Stomach (tissue), 9 donors: ENCODE data around the gene RASD1. TPM values are rescaled to one million over a fixed set of nuclear protein-coding genes. Genes with fewer than 3 reads are reported as not detected.
A peak's percentile ranks its signal among the peaks of the same experiment; 100 is the strongest.

Experiments
- DNase-seq, 2 donors: peaks; one replicate each; pipeline versions ENCODE4 v3.0.0 to v3.0.0-alpha.2; 2013 to 2019
- H3K27ac ChIP-seq, 5 donors: fragments of 200-600 bp in 4 of 5; sonication (generic) in 4 of 5; one replicate each; pipeline ENCODE4 v1.5.1; 2013 to 2019; ENCODE audit warnings: mild to moderate bottlenecking in 1 of 5, moderate library complexity in 1 of 5
- H3K27me3 ChIP-seq, 3 donors: fragments of 200-600 bp; sonication (generic); one replicate each; pipeline ENCODE4 v1.5.1; 2017 to 2019; ENCODE audit warnings: mixed run types in 1 of 3
- H3K36me3 ChIP-seq, 4 donors: fragments of 200-600 bp; sonication (generic); 1 replicate in 3 of 4; 2 replicates in 1 of 4; pipeline ENCODE4 v1.5.1; 2016 to 2019
- H3K4me1 ChIP-seq, 4 donors: fragments of 200-600 bp; sonication (generic); one replicate each; pipeline ENCODE4 v1.5.1; 2016 to 2019
- H3K4me3 ChIP-seq, 4 donors: fragments of 200-600 bp; sonication (generic) in 3 of 4; one replicate each; pipeline ENCODE4 v1.5.1; 2016 to 2019; ENCODE audit warnings: mild to moderate bottlenecking in 1 of 4
- H3K9me3 ChIP-seq, 4 donors: fragments of 200-600 bp; sonication (generic); one replicate each; pipeline ENCODE4 v1.5.1; 2016 to 2019
- CTCF ChIP-seq, 7 experiments: fragments of 450-650 bp in 4 of 7; fragments of 200-600 bp in 3 of 7; sonication (generic) in 3 of 7; IDR thresholded peaks; one replicate each; pipeline ENCODE4 v1.5.1; 2016 to 2019; ENCODE audit warnings: antibody characterized with exemption in 7 of 7, control low read depth in 2 of 7, mild to moderate bottlenecking in 1 of 7
- EP300 ChIP-seq: sonication (generic); formaldehyde crosslinking; IDR thresholded peaks from one replicate; pipeline ENCODE4 v1.6.1; 2017; ENCODE audit warnings: antibody characterized with exemption
- POLR2A ChIP-seq, 4 donors: fragments of 450-650 bp; IDR thresholded peaks; one replicate each; pipeline ENCODE4 v1.6.1; 2016; ENCODE audit warnings: antibody characterized with exemption in 4 of 4, control low read depth in 2 of 4, mild to moderate bottlenecking in 1 of 4, moderate library complexity in 1 of 4
- POLR2AphosphoS5 ChIP-seq, 3 donors: sonication (generic); formaldehyde crosslinking; IDR thresholded peaks; one replicate each; pipeline ENCODE4 v1.6.1; 2016; ENCODE audit warnings: antibody characterized with exemption in 3 of 3
- WGBS, 5 donors: extraction: QIAGEN DNeasy Blood & Tissue Kit in 3 of 5; methylation state at CpG; one replicate each; pipeline versions ENCODE4 v1.1.5 to v1.1.7; 2013 to 2018; 5-methylcytosine and 5-hydroxymethylcytosine counted together
- intact Hi-C: fragments of 100-400 bp; cut with DNase I; formaldehyde crosslinking; loops from one replicate; pipeline ENCODE4 v1.15.1; 2023; ENCODE audit warnings: low total_unique reads
- polyA plus RNA-seq, 3 donors: library from polyadenylated mRNA; stranded (reverse); fragments of 200-250 nt; gene quantifications; one replicate each; pipeline ENCODE4 v1.2.3, GENCODE V29; 2013
- small RNA-seq, 4 donors: library from RNA; depleted of rRNA; stranded (forward); fragments of <200 nt; gene quantifications; one replicate each; pipeline ENCODE3, GENCODE V24; 2016
- total RNA-seq, 5 donors: library from RNA; depleted of rRNA; stranded (reverse); fragments of >200 nt; gene quantifications; one replicate each; pipeline versions ENCODE4 v1.1.0 to v1.2.3, GENCODE V29; 2014 to 2016
- donor health status: healthy with polysubstance abuse.
- donor health status: Bipolar disorder and iron deficiency.
- donor health status: healthy.

RASD1 gene
- total and polyA plus RNA-seq, 8 donors: 3.7 to 72.9 (median 14.0) TPM

- Histone ChIP-seq H3K27me3 (no peaks in the 10 kb centered on the region), H3K9me3 (no peaks in the 10 kb centered on the region), H3K36me3 (no peaks in the 10 kb centered on the region), H3K4me3 (no peak overlapping the region), H3K4me1 (peaks cover 8 to 25% (median 22%) of the 10 kb centered on the region in 4 donors), H3K27ac (peak overlapping the region; percentile 29 to 83 (median 49))
- intact Hi-C loops: no loop called here
- DNase-seq: no peak
- 69 to 75% (median 74%) methylated on average over 6 to 8 of the region's 8 CpGs for WGBS, 5 donors
- no peak for TF ChIP-seq CTCF (IDR thresholded peaks at IDR 0.05)
- no peak for TF ChIP-seq POLR2A (IDR thresholded peaks at IDR 0.05)
- no peak for TF ChIP-seq POLR2AphosphoS5 (IDR thresholded peaks at IDR 0.05)
- no peak for TF ChIP-seq EP300
These were observed 50.8 kb downstream of the RASD1 start for GRCh38 chr17:17445296-17445924.

Small RNA genes within 50 kb of the gene (small RNA-seq; reads per million reads assigned to genes)
- gene RF00019: 0 reads per million in 4 donors

Other genes starting within 250 kb of the RASD1 start
- 100 to 1,000 TPM in 2 of 5 donors, 10 to 100 TPM in 3; 11.1 to 291 (median 62.1) TPM for gene COPS3, start 215.1 kb downstream of the RASD1 start, total RNA-seq
- gene COPS3, start 215.1 kb downstream of the RASD1 start, polyA plus RNA-seq: 10 to 100 TPM; 40.6 to 55.0 (median 42.2) TPM
- gene NT5M, start 193.0 kb downstream of the RASD1 start, total RNA-seq: 1 to 10 TPM in 2 of 5 donors, under 1 TPM in 1, not detected in 2; 0.72 to 6.6 (median 2.2) TPM
- gene NT5M, start 193.0 kb downstream of the RASD1 start, polyA plus RNA-seq: 1 to 10 TPM; 1.5 to 4.4 (median 3.3) TPM
- 10 to 100 TPM in 2 of 5 donors, 1 to 10 TPM in 3; 2.9 to 14.5 (median 6.7) TPM for gene MED9, start 19.4 kb downstream of the RASD1 start, total RNA-seq
- gene MED9, start 19.4 kb downstream of the RASD1 start, polyA plus RNA-seq: 10 to 100 TPM; 11.2 to 14.1 (median 12.3) TPM
- 10 to 100 TPM in 4 of 5 donors, 1 to 10 TPM in 1; 7.0 to 44.6 (median 30.3) TPM for gene PEMT, start 95.3 kb upstream of the RASD1 start, total RNA-seq
- 10 to 100 TPM; 13.3 to 38.1 (median 23.7) TPM for gene PEMT, start 95.3 kb upstream of the RASD1 start, polyA plus RNA-seq
- gene RAI1, start 185.1 kb upstream of the RASD1 start, total RNA-seq: 10 to 100 TPM; 19.1 to 94.5 (median 46.9) TPM
- 10 to 100 TPM in 2 of 3 donors, 1 to 10 TPM in 1; 4.6 to 12.5 (median 12.0) TPM for gene RAI1, start 185.1 kb upstream of the RASD1 start, polyA plus RNA-seq